H9 (cell line): ENCODE results near the gene CELF4. TPM values are rescaled to one million over a fixed set of nuclear protein-coding genes. Genes with fewer than 3 reads are reported as not detected.

Experiments used
- DNase-seq: peaks from one replicate; pipeline ENCODE4 v3.0.0-alpha.2; 2017
- H2AFZ ChIP-seq: one replicate; pipeline ENCODE4 v1.6.1; 2013; ENCODE audit warnings: mild to moderate bottlenecking, low read length, control low read depth, moderate library complexity
- H2AK5ac ChIP-seq: 2 replicates; pipeline ENCODE4 v1.6.1; 2013; ENCODE audit warnings: low read length, control low read depth, mixed read lengths; ENCODE audit not compliant: insufficient read length
- H2BK120ac ChIP-seq: one replicate; pipeline ENCODE4 v1.6.1; 2013; ENCODE audit warnings: low read depth, mild to moderate bottlenecking, low read length, control low read depth, inconsistent platforms; ENCODE audit not compliant: poor library complexity, severe bottlenecking
- H2BK12ac ChIP-seq: 2 replicates; pipeline ENCODE4 v1.6.1; 2013; ENCODE audit warnings: low read length, control low read depth, mixed read lengths, low read depth; ENCODE audit not compliant: insufficient read length
- H2BK15ac ChIP-seq: 2 replicates; pipeline ENCODE4 v1.6.1; 2013; ENCODE audit warnings: low read depth, low read length, control low read depth
- H2BK20ac ChIP-seq: one replicate; pipeline ENCODE4 v1.6.1; 2013; ENCODE audit warnings: low read depth, mild to moderate bottlenecking, low read length, control low read depth, inconsistent platforms; ENCODE audit not compliant: poor library complexity, severe bottlenecking
- H2BK5ac ChIP-seq: 2 replicates; pipeline ENCODE4 v1.6.1; 2013; ENCODE audit warnings: low read length, control low read depth, mixed read lengths; ENCODE audit not compliant: insufficient read length
- H3K14ac ChIP-seq: 2 replicates; pipeline ENCODE4 v1.6.1; 2013; ENCODE audit warnings: low read length, control low read depth; ENCODE audit not compliant: insufficient read depth
- H3K18ac ChIP-seq: 2 replicates; pipeline ENCODE4 v1.6.1; 2013; ENCODE audit warnings: low read depth, mild to moderate bottlenecking, mixed read lengths, low read length, control low read depth; ENCODE audit not compliant: insufficient read length
- H3K23ac ChIP-seq: 2 replicates; pipeline ENCODE4 v1.6.1; 2013; ENCODE audit warnings: low read length, control low read depth, mixed read lengths, low read depth; ENCODE audit not compliant: insufficient read length
- H3K23me2 ChIP-seq: 2 replicates; pipeline ENCODE4 v1.6.1; 2013; ENCODE audit warnings: low read depth, mild to moderate bottlenecking, mixed read lengths, low read length, control low read depth; ENCODE audit not compliant: insufficient read length, poor library complexity, severe bottlenecking
- H3K27ac ChIP-seq: 2 replicates; pipeline ENCODE4 v1.5.1; 2013; ENCODE audit warnings: low read length, control low read depth, mixed read lengths, low read depth; ENCODE audit not compliant: insufficient read length
- H3K27me3 ChIP-seq: 2 replicates; pipeline ENCODE4 v1.6.1; 2013; ENCODE audit warnings: low read length, control low read depth, inconsistent platforms; ENCODE audit not compliant: insufficient read depth
- H3K4ac ChIP-seq: 2 replicates; pipeline ENCODE4 v1.6.1; 2013; ENCODE audit warnings: low read depth, mild to moderate bottlenecking, control low read depth, inconsistent platforms, low read length, moderate library complexity
- H3K4me1 ChIP-seq: 2 replicates; pipeline ENCODE4 v1.6.1; 2013; ENCODE audit warnings: low read length, control low read depth, inconsistent platforms; ENCODE audit not compliant: insufficient read depth
- H3K4me2 ChIP-seq: 2 replicates; pipeline ENCODE4 v1.6.1; 2013; ENCODE audit warnings: low read length, control low read depth, mixed read lengths; ENCODE audit not compliant: insufficient read length, insufficient read depth
- H3K56ac ChIP-seq: 2 replicates; pipeline ENCODE4 v1.6.1; 2013; ENCODE audit warnings: low read depth, mild to moderate bottlenecking, mixed read lengths, low read length, control low read depth; ENCODE audit not compliant: insufficient read length
- H3K79me1 ChIP-seq: 2 replicates; pipeline ENCODE4 v1.6.1; 2013; ENCODE audit warnings: low read depth, mild to moderate bottlenecking, moderate library complexity, low read length, control low read depth, inconsistent platforms; ENCODE audit not compliant: insufficient read depth, poor library complexity, severe bottlenecking
- H3K79me2 ChIP-seq: 2 replicates; pipeline ENCODE4 v1.6.1; 2013; ENCODE audit warnings: low read length, control low read depth, inconsistent platforms; ENCODE audit not compliant: insufficient read depth
- H3K9ac ChIP-seq: 2 replicates; pipeline ENCODE4 v1.6.1; 2013; ENCODE audit warnings: low read length, control low read depth, mixed read lengths; ENCODE audit not compliant: insufficient read length; ENCODE audit errors: extremely low read depth
- H3K9me3 ChIP-seq: one replicate; pipeline ENCODE4 v1.6.1; 2013; ENCODE audit warnings: low read depth, low read length, inconsistent platforms; ENCODE audit not compliant: control insufficient read depth
- H3T11ph ChIP-seq: one replicate; pipeline ENCODE4 v1.6.1; 2013; ENCODE audit warnings: mild to moderate bottlenecking, low read length, control low read depth, inconsistent platforms
- H4K20me1 ChIP-seq: one replicate; pipeline ENCODE4 v1.6.1; 2013; ENCODE audit not compliant: control insufficient read depth, insufficient read length, insufficient read depth
- H4K5ac ChIP-seq: 2 replicates; pipeline ENCODE4 v1.6.1; 2013; ENCODE audit warnings: low read depth, mild to moderate bottlenecking, mixed read lengths, low read length, control low read depth; ENCODE audit not compliant: insufficient read length
- H4K8ac ChIP-seq: replicated peaks from 2 replicates; pipeline ENCODE4 v1.6.1; 2013; ENCODE audit warnings: low read length, control low read depth, mixed read lengths, low read depth; ENCODE audit not compliant: insufficient read length
- H4K91ac ChIP-seq: 2 replicates; pipeline ENCODE4 v1.6.1; 2013; ENCODE audit warnings: low read depth, mild to moderate bottlenecking, moderate library complexity, mixed read lengths, low read length, control low read depth; ENCODE audit not compliant: insufficient read length
- H3K27ac Mint-ChIP-seq, 3 experiments: 2 replicates in 2 of 3; 3 replicates in 1 of 3; pipeline ENCODE4 v1.8.0; 2020 to 2021; ENCODE audit warnings: mixed read lengths in 3 of 3, mild to moderate bottlenecking in 1 of 3, moderate library complexity in 1 of 3
- H3K27me3 Mint-ChIP-seq: 2 replicates; pipeline ENCODE4 v1.8.0; 2021; ENCODE audit warnings: low read depth, mild to moderate bottlenecking, moderate library complexity, mixed read lengths
- H3K36me3 Mint-ChIP-seq, 3 experiments: 2 replicates in 2 of 3; 3 replicates in 1 of 3; pipeline ENCODE4 v1.8.0; 2020 to 2021; ENCODE audit warnings: low read depth in 3 of 3, mixed read lengths in 3 of 3; ENCODE audit not compliant: insufficient read depth in 1 of 3
- H3K4me1 Mint-ChIP-seq, 2 experiments: 2 replicates each; pipeline ENCODE4 v1.8.0; 2020; ENCODE audit warnings: mixed read lengths in 2 of 2
- H3K4me3 Mint-ChIP-seq, 2 experiments: 2 replicates in 1 of 2; 3 replicates in 1 of 2; pipeline ENCODE4 v1.8.0; 2020 to 2021; ENCODE audit warnings: mild to moderate bottlenecking in 2 of 2, mixed read lengths in 2 of 2, moderate library complexity in 1 of 2
- H3K9me3 Mint-ChIP-seq, 2 experiments: 2 replicates in 1 of 2; 3 replicates in 1 of 2; pipeline ENCODE4 v1.8.0; 2020; ENCODE audit warnings: mild to moderate bottlenecking in 2 of 2, mixed read lengths in 2 of 2, moderate library complexity in 1 of 2
- CTCF ChIP-seq: fragments of 200-600 bp; sonication (generic); conservative IDR thresholded peaks from 3 replicates; pipeline ENCODE4 v1.8.0; 2021; ENCODE audit warnings: antibody characterized with exemption, mild to moderate bottlenecking
- WGBS: extraction: QIAGEN DNeasy Blood & Tissue Kit; methylation state at CpG from one replicate; pipeline ENCODE4 v1.1.7; 2013; ENCODE audit warnings: missing lambda C conversion rate, low lambda C conversion rate, mixed read lengths; ENCODE audit not compliant: insufficient read length; ENCODE audit errors: extremely low coverage; 5-methylcytosine and 5-hydroxymethylcytosine counted together
- total RNA-seq: library from RNA; stranded (reverse); gene quantifications from 2 replicates; pipeline ENCODE4 v1.2.1, GENCODE V29; 2021

CELF4 gene
- total RNA-seq, 1 experiment from 2014 or later: 1.1 TPM

GRCh38 chr18:37536656-37537055, 28.9 kb downstream of the CELF4 start:
- Histone ChIP-seq H3T11ph (no peak overlapping the region), H3K23ac (no peak overlapping the region), H3K4me1 (peaks cover 3% of the 10 kb centered on the region; the same call in 1 of the 2 replicates), H2AK5ac (no peak overlapping the region), H3K56ac (no peak overlapping the region), H3K23me2 (peaks cover 4% of the 10 kb centered on the region), H4K91ac (no peak overlapping the region), H3K27ac (no peak overlapping the region), H3K14ac (no peak overlapping the region), H2BK120ac (no peak overlapping the region), H3K9ac (no peak overlapping the region), H4K20me1 (no peaks in the 10 kb centered on the region), H4K5ac (no peak overlapping the region), H2BK5ac (no peak overlapping the region), H3K79me2 (no peaks in the 10 kb centered on the region), H3K79me1 (no peaks in the 10 kb centered on the region), H3K27me3 (no peaks in the 10 kb centered on the region; the same call in 1 of the 2 replicates), H2AFZ (no peak overlapping the region), H3K18ac (no peak overlapping the region), H2BK12ac (no peak overlapping the region), H4K8ac (no peak overlapping the region), H2BK20ac (no peak overlapping the region), H3K4ac (no peak overlapping the region), H3K9me3 (no peaks in the 10 kb centered on the region), H2BK15ac (no peak overlapping the region), H3K4me2 (no peak overlapping the region)
- Mint-ChIP-seq H3K27me3 (peaks cover 47% of the 10 kb centered on the region), H3K27ac (no peak overlapping the region), H3K4me1 (peaks cover 33 to 55% of the 10 kb centered on the region in 2 experiments), H3K4me3 (no peak overlapping the region), H3K36me3 (no peaks in the 10 kb centered on the region), H3K9me3 (no peaks in the 10 kb centered on the region)
- no CpG with 5 or more reads among the region's 9 CpGs for WGBS
- DNase-seq: no peak
- TF ChIP-seq CTCF: no peak
